ENCODE data around the gene HSD17B1. TPM values are rescaled to one million over a fixed set of nuclear protein-coding genes. Genes with fewer than 3 reads are reported as not detected.

HSD17B1 gene
- total RNA-seq, 1 experiment from 2014 or later = 1.5 TPM

- no CpG with 5 or more reads among the region's 2 CpGs for WGBS (ENCODE audit: extremely low coverage, insufficient read length, low lambda C conversion rate)
- H3K27me3 Mint-ChIP-seq (ENCODE audit: low read depth) = no peaks in the 10 kb centered on the region
- no peak overlapping the region for H3K4me3 Mint-ChIP-seq
- Histone ChIP-seq H3K9me3 (ENCODE audit: control insufficient read depth, low read depth, low read length) (no peaks in the 10 kb centered on the region), H3K56ac (ENCODE audit: insufficient read length, low read depth, low read length) (no peak overlapping the region), H3K79me2 (ENCODE audit: insufficient read depth, low read length) (no peaks in the 10 kb centered on the region), H4K20me1 (ENCODE audit: control insufficient read depth, insufficient read depth, insufficient read length) (no peaks in the 10 kb centered on the region), H3K23me2 (ENCODE audit: insufficient read length, low read depth, low read length, poor library complexity, severe bottlenecking) (no peaks in the 10 kb centered on the region), H3T11ph (ENCODE audit: low read length) (no peak overlapping the region), H2BK15ac (ENCODE audit: low read depth, low read length) (no peak overlapping the region), H2BK120ac (ENCODE audit: low read depth, low read length, poor library complexity, severe bottlenecking) (no peak overlapping the region), H3K4me1 (ENCODE audit: insufficient read depth, low read length) (no peaks in the 10 kb centered on the region), H2AFZ (ENCODE audit: low read length) (no peak overlapping the region), H4K5ac (ENCODE audit: insufficient read length, low read depth, low read length) (no peak overlapping the region), H2BK20ac (ENCODE audit: low read depth, low read length, poor library complexity, severe bottlenecking) (no peak overlapping the region), H3K23ac (ENCODE audit: insufficient read length, low read depth, low read length) (no peak overlapping the region), H3K4me2 (ENCODE audit: insufficient read depth, insufficient read length, low read length) (no peak overlapping the region), H3K27me3 (ENCODE audit: insufficient read depth, low read length) (no peaks in the 10 kb centered on the region), H4K8ac (replicated peaks; ENCODE audit: insufficient read length, low read depth, low read length) (no peak overlapping the region), H3K9ac (ENCODE audit: extremely low read depth, insufficient read length, low read length) (no peak overlapping the region), H3K14ac (ENCODE audit: insufficient read depth, low read length) (no peak overlapping the region), H2AK5ac (ENCODE audit: insufficient read length, low read length) (no peak overlapping the region), H3K79me1 (ENCODE audit: insufficient read depth, low read depth, low read length, poor library complexity, severe bottlenecking) (no peaks in the 10 kb centered on the region), H3K4ac (ENCODE audit: low read depth, low read length) (no peak overlapping the region), H2BK5ac (ENCODE audit: insufficient read length, low read length) (no peak overlapping the region), H3K18ac (ENCODE audit: insufficient read length, low read depth, low read length) (no peak overlapping the region), H3K27ac (ENCODE audit: insufficient read length, low read depth, low read length) (no peak overlapping the region), H2BK12ac (ENCODE audit: insufficient read length, low read depth, low read length) (no peak overlapping the region), H4K91ac (ENCODE audit: insufficient read length, low read depth, low read length) (no peak overlapping the region)
- no peaks in the 10 kb centered on the region for H3K4me1 Mint-ChIP-seq
- H3K9me3 Mint-ChIP-seq = no peaks in the 10 kb centered on the region
- no peak for DNase-seq
- peaks cover 0 to 48% (median 34%) of the 10 kb centered on the region in 3 experiments; a peak in 5 of 7 replicates for H3K36me3 Mint-ChIP-seq (ENCODE audit: insufficient read depth in 1 of 3, low read depth in 3 of 3)
- no peak for TF ChIP-seq CTCF (conservative IDR thresholded peaks at IDR 0.05)
- no peak overlapping the region for H3K27ac Mint-ChIP-seq
Observed at GRCh38 chr17:42509841-42510240, 42.9 kb upstream of the HSD17B1 start.
